ENCODE results near the gene SLC6A12.
"Not testable (repeated sequence)": the region's sequence is repeated elsewhere in the genome, so short reads cannot be mapped to it uniquely, and the experiment has no call there.

The SLC6A12 gene

DNA sequence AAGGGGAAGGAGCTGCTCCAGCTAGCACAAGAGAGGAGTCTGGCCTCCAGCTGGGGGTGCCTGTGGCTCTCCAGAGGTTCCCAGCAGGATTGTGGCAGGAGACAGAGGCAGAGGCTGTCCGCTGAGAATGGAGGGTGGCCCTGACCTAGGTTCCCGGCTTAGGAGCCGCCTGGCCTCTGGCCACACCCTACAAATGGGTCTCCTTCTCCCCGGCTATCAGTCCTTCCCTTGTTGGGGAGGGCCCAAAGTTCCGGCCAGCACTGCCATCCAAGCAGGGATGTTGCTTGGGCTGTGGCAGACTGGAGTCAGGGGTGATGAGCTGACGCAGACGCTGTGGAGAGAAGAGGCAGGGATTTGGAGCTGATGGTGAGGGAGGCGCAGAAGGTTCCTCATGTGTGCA lies 23.1 kb downstream of the SLC6A12 start:
- peaks cover 23% of the 10 kb centered on the region for H3K27me3 Mint-ChIP-seq
- H3K36me3 Mint-ChIP-seq, result peaks cover 1% of the 10 kb centered on the region
- no peak for ATAC-seq (ENCODE audit: low read depth)

DNA sequence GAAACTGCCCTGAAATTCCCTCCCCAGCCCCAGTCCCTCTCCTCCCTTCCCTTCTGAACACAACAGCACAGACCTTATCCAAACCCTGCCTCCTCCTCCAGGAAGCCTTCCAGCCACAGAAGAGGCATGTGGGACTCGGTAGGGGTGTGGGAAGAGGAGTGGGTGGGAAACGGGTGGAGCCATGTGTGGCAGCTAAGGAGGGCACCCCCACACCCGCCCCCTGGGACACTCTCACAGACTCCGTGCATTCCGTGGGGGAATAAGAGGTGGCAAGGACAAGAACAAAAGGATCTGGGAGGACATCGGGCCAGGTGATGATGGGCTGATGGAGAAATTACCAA lies 24.4 kb downstream of the SLC6A12 start:
- ATAC-seq (ENCODE audit: low read depth) (no peak), DNase-seq (ENCODE audit: low spot score in 2 of 2) (no peak)
- peaks cover 1% of the 10 kb centered on the region for H3K36me3 Mint-ChIP-seq
- peaks cover 2% of the 10 kb centered on the region for H3K4me1 Mint-ChIP-seq
- no peaks in the 10 kb centered on the region for H3K9me3 Mint-ChIP-seq
- H3K27me3 Mint-ChIP-seq, result peaks cover 23% of the 10 kb centered on the region
- no peak overlapping the region for H3K4me3 Mint-ChIP-seq
- no peak overlapping the region for H3K27ac Mint-ChIP-seq

More for the DNA sequence above, 23.1 kb downstream of the SLC6A12 start:
- no peak for DNase-seq (ENCODE audit: low spot score in 2 of 2)
- no peak overlapping the region for H3K4me3 Mint-ChIP-seq
- H3K4me1 Mint-ChIP-seq, result no peaks in the 10 kb centered on the region
- H3K27ac Mint-ChIP-seq, result no peak overlapping the region
- H3K9me3 Mint-ChIP-seq, result no peaks in the 10 kb centered on the region

DNA sequence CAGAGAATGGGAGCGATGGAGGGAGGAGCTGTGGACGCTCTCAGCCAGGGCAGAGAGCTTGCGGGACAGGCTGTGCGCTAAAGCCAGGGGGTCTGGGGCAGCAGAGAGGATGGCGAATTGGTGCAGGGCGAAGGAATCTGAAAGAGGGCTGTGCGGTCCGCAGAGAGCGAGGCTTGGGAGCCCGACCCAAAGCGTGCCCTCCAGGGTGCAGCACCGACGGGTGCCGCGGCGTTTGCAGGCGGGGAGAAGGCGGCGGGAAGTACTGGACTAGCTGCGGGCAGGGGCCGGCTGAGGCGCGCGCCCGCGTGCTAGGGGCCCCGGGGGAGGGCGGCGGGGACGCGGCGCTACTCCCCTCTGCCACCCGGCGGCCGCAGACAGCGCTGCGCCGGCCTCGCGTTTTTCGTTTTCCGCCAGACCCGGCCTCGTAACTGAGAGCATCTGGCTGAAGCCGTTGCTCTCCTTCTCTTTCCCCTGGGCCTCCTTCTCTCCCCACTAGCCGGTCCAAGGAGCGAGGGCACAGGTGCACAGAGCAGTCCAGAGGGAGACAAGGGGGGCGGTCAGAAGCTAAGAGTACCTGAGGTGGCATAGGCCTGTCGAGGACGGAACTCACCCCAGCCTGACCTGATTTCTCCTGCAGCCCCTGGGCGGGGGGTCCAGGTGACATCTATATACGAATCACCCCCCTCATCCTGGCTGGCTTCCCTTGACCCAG lies 24.9 kb downstream of the SLC6A12 start:
- ATAC-seq (ENCODE audit: low read depth) (peak; percentile 56), DNase-seq (ENCODE audit: low spot score in 2 of 2) (no peak)
- H3K4me3 Mint-ChIP-seq, result peak overlapping the region; percentile 46

DNA sequence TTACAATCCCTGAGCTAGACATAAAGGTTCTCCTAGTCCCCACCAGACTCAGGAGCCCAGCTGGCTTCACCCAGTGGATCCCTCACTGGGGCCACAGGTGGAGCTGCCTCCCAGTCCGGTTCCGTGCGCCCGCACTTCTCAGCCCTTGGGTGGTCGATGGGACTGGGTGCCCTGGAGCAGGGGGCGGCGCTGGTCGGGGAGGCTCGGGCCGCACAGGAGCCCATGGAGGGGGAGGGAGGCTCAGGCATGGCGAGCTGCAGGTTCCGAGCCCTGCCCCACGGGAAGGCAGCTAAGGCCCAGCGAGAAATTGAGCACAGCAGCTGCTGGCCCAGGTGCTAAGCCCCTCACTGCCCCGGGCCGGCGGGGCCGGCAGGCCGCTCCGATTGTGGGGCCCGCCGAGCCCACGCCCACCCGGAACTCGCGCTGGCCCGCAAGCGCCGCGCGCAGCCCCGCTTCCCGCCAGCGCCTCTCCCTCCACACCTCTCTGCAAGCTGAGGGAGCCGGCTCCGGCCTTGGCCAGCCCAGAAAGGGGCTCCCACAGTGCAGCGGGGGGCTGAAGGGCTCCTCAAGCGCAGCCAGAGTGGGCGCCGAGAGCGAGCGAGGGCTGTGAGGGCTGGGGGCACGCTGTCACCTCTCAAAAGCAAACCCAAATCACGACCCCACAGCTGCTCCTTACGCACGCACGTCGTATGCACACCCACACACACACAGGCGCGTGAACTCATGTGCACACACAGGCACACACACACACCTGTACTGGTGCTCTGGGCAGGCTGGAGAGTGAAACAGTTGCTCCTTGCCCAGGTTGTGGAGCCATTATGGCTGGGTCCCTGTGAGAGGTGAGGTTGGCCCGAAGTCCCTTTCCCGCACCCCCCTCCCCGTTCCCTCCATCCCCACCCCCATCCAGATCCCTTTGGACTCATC lies 25.7 kb downstream of the SLC6A12 start:
- H3K4me3 Mint-ChIP-seq, result peak overlapping the region; percentile 46
- DNase-seq (ENCODE audit: low spot score in 2 of 2); H3K27ac Mint-ChIP-seq; ATAC-seq (ENCODE audit: low read depth); H3K36me3 Mint-ChIP-seq; H3K4me1 Mint-ChIP-seq; H3K9me3 Mint-ChIP-seq: not testable (repeated sequence)
- peaks cover 23% of the 10 kb centered on the region for H3K27me3 Mint-ChIP-seq

More for the DNA sequence above, 24.9 kb downstream of the SLC6A12 start:
- H3K9me3 Mint-ChIP-seq, result no peaks in the 10 kb centered on the region
- peaks cover 22% of the 10 kb centered on the region for H3K27me3 Mint-ChIP-seq
- H3K27ac Mint-ChIP-seq, result no peak overlapping the region
- H3K4me1 Mint-ChIP-seq, result peaks cover 2% of the 10 kb centered on the region
- H3K36me3 Mint-ChIP-seq, result peaks cover 1% of the 10 kb centered on the region

DNA sequence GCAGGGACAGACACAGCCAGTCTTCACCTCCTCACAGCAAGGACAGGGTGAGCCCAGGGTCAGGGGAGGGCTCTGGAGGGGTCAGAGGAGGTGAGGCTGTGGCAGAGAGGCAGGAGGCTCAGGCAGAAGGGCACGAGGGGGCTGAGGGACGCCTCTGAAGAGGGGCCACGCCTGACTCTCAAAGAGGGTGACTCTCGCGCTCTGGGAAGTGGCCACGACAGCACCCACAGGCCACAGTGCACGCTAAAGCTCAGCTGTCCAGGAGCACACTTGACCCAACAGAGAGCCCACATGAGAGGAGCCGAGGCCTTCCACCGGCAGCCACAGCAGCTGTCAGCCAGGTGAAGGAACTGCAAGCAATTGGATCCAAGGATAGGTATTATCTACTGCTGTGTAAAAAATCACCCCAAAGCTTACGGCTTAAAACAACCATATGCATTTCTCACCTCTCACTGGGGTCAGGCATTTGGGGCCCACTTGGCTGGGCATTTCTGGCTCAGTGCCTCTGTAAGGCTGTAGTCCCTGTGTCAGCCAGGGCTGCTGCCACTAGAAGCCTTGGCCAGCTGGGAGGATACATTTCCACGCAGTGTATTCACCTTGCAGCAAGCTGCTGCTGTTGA lies 27.8 kb downstream of the SLC6A12 start:
- peaks cover 15% of the 10 kb centered on the region for H3K27me3 Mint-ChIP-seq
- no peak overlapping the region for H3K4me3 Mint-ChIP-seq
- no peak for ATAC-seq (ENCODE audit: low read depth)
- H3K27ac Mint-ChIP-seq, result no peak overlapping the region
- DNase-seq (ENCODE audit: low spot score in 2 of 2), result no peak
- H3K9me3 Mint-ChIP-seq, result no peaks in the 10 kb centered on the region
- peaks cover 2% of the 10 kb centered on the region for H3K4me1 Mint-ChIP-seq
- peaks cover 1% of the 10 kb centered on the region for H3K36me3 Mint-ChIP-seq

DNA sequence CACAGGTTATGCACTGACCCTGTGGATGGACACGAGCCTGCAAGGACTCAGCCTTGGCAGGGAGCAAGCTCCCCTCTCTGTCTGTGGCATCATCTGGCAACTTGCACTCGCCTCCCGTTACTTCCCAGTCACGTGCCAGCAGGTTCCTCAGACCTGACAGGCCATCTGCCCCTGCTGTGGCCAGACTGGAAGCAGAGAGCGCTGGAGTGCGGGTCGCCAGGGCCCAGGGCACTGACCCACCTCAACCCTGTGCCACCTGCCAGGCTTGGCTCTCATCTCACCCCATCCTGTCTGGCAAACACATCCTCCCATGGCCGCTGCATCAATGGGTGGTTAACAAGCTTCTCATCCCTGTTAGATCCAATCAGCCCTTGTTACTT lies 28.4 kb downstream of the SLC6A12 start:
- no peak for DNase-seq (ENCODE audit: low spot score in 2 of 2)
- H3K27me3 Mint-ChIP-seq, result peaks cover 15% of the 10 kb centered on the region
- H3K4me3 Mint-ChIP-seq, result no peak overlapping the region
- no peak for ATAC-seq (ENCODE audit: low read depth)
- H3K9me3 Mint-ChIP-seq, result no peaks in the 10 kb centered on the region
- H3K27ac Mint-ChIP-seq, result no peak overlapping the region
- H3K4me1 Mint-ChIP-seq, result peaks cover 2% of the 10 kb centered on the region
- H3K36me3 Mint-ChIP-seq, result peaks cover 1% of the 10 kb centered on the region

DNA sequence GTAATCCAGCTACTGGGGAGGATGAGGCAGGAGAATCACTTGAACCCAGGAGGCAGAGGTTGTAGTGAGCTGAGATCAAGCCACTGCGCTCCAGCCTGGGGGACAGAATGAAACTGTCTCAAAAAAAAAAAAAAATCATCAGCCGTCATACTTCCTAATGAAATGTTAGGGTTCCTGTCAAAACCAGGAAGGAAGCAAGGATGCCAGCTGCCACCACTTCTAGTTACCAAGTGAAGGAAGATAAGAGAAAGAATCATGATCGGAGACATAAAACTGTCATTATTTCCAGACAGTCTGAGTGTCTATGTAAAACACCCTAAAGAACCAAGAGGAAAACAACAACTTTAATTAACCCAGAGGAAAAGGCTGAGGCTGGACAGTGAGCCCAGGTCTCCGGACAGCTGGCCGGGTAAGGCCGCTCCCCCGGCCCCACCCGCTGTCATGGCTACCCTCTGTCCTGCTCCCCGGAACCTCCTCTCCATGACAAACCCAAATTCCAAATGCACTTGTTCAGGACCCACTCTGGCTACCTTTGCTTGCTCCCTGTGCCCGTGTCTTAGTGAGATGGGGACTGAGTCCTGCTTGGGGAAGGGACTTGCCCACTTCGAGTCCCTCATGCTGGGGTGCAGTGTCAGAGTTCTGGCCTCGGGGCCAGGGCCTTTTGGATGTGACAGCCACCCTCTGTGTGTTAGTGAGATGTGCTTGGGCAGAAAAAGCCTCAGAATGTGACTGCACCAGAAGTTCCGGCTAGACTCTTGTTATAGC lies 29.0 kb downstream of the SLC6A12 start:
- no peaks in the 10 kb centered on the region for H3K9me3 Mint-ChIP-seq
- peaks cover 1% of the 10 kb centered on the region for H3K36me3 Mint-ChIP-seq
- H3K4me3 Mint-ChIP-seq, result no peak overlapping the region
- DNase-seq (ENCODE audit: low spot score in 2 of 2) (no peak), ATAC-seq (ENCODE audit: low read depth) (no peak)
- H3K27ac Mint-ChIP-seq, result no peak overlapping the region
- peaks cover 15% of the 10 kb centered on the region for H3K27me3 Mint-ChIP-seq
- H3K4me1 Mint-ChIP-seq, result peaks cover 3% of the 10 kb centered on the region

DNA sequence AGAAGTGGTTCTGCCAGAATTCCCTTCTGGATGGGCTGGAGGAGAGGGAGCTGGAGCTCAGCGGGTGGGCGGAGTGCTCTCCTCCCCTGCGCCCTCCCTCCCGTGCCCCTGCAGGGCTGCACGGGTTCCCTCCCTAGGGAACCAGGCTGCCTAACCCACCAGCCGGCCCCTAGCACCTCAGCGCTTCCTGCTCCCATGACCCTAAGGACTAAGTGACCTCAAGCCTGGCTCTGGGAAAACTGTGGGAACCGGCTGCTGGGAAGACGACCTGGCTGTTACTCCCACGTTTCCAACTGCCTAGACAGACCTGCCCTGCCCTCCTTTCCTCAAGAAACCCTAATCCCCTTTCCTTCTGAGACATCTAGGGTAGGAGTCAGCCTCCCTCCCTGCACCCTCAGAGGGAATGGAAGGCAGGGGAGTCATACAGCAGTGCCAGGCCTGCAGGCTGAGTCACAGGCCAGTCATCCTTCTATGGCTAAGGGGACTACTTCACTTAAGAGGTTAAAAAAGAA lies 31.5 kb downstream of the SLC6A12 start:
- no peak for DNase-seq (ENCODE audit: low spot score in 2 of 2)
- no peak for ATAC-seq (ENCODE audit: low read depth)
- Mint-ChIP-seq H3K27me3 (peaks cover 15% of the 10 kb centered on the region), H3K4me1 (peaks cover 5% of the 10 kb centered on the region), H3K9me3 (no peaks in the 10 kb centered on the region), H3K36me3 (no peaks in the 10 kb centered on the region), H3K27ac (no peak overlapping the region), H3K4me3 (no peak overlapping the region)

DNA sequence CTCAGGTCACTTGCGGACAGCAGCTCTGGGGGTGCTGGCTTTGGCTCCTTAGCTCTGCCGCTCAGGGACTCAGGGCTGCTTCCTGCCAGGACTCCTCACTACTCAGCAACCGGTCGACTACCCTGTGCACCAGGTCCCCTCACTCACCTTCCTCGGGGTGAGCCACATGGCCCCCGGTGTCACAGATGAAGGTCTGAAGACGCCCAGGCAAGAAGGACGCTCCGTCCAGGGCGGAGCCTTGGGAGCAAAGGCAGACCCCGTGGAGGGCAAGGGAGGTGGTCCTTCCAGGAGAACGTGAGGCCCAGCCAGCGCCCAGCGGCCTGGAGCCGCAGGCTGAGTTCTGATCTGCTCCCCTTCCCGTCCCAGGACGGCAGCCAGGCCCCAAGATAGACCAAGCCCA lies 32.0 kb downstream of the SLC6A12 start:
- H3K36me3 Mint-ChIP-seq, result no peaks in the 10 kb centered on the region
- ATAC-seq (ENCODE audit: low read depth) (no peak), DNase-seq (ENCODE audit: low spot score in 2 of 2) (no peak)
- H3K27me3 Mint-ChIP-seq, result peaks cover 15% of the 10 kb centered on the region
- no peak overlapping the region for H3K4me3 Mint-ChIP-seq
- H3K9me3 Mint-ChIP-seq, result no peaks in the 10 kb centered on the region
- H3K4me1 Mint-ChIP-seq, result peaks cover 5% of the 10 kb centered on the region
- H3K27ac Mint-ChIP-seq, result no peak overlapping the region

DNA sequence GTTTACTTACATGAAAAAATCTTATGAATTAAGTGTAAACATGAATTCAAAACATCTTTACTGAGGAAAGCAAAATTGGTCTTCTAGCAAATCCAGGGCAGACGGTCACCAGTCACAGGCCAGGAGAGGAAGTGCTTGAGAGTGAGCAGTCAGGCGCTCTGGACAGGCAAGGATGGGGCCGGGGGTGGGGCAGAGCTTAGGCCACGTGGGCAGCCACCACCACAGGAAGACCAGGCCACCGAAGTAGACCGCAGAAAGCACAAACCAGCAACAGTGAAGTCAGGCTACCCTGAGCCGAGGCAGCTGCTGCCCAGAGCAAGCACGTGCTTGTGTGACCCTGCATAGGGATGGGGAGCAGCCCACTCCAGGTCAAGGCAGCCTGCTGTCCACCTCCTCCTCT lies 33.5 kb downstream of the SLC6A12 start:
- Mint-ChIP-seq H3K36me3 (no peaks in the 10 kb centered on the region), H3K27me3 (peaks cover 18% of the 10 kb centered on the region), H3K4me3 (no peak overlapping the region), H3K27ac (no peak overlapping the region), H3K9me3 (no peaks in the 10 kb centered on the region), H3K4me1 (peaks cover 5% of the 10 kb centered on the region)
- no peak for ATAC-seq (ENCODE audit: low read depth)
- DNase-seq (ENCODE audit: low spot score in 2 of 2), result no peak

DNA sequence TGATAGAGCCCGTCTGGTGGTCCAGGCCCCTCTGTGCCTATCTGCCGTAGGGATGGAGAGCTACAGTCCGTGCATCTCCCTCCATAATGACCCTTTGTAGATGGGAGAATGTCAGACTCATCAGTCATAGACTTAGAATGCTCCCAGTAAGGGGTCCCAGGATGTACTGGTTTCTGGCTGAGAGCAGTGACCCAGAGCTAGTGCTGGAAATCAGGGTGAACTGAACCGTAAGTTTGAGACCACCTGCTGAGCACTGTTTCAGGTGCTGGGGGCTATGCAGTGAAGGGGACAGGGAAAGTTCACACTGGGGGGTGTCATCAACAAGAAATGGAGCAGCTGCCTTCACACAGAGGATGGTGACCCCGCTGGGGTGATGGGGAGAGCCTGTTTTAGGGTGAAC lies 34.1 kb downstream of the SLC6A12 start:
- DNase-seq (ENCODE audit: low spot score in 2 of 2), result no peak
- peaks cover 4% of the 10 kb centered on the region for H3K4me1 Mint-ChIP-seq
- peaks cover 2% of the 10 kb centered on the region for H3K36me3 Mint-ChIP-seq
- no peak overlapping the region for H3K27ac Mint-ChIP-seq
- H3K9me3 Mint-ChIP-seq, result no peaks in the 10 kb centered on the region
- ATAC-seq (ENCODE audit: low read depth), result no peak
- H3K27me3 Mint-ChIP-seq, result peaks cover 21% of the 10 kb centered on the region
- no peak overlapping the region for H3K4me3 Mint-ChIP-seq

DNA sequence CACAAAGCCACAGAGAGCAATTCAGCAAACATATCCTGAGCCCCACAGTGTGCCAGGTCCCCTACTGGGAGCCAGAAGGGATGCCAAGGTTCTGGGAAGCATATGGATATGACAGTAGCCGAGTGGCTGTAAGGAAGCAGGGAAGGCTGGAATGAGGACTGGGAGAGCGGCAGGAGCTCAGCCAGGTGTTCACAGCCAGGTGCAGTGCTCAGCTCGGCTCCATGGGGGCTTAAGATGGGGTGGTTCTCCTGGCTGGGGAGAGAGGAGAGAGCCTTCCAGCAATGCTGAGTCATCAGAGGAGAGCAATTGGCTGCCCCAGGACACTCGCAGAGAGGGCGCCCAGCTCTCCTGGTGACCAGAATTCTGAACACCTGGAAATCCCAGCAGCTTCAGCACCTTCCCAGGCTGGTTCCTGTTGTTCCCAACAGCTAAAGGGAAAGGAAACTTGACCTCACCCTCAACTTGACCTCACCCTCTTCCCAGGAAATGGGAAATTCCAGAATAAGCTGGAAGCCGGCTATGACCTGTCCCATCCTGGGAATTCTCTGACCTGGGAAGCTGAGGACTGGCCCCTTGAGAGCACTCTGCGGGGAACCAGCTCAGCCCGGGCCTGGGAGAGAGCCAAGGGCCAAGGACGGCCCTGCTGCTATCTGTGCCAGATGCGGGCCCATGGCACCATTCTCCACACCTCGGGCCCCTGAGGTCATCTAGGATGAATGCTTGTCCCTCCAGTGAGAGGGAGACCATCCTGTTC lies 34.6 kb downstream of the SLC6A12 start:
- Mint-ChIP-seq H3K27me3 (peaks cover 19% of the 10 kb centered on the region), H3K9me3 (no peaks in the 10 kb centered on the region), H3K4me1 (peaks cover 3% of the 10 kb centered on the region), H3K4me3 (no peak overlapping the region), H3K36me3 (peaks cover 2% of the 10 kb centered on the region), H3K27ac (no peak overlapping the region)
- ATAC-seq (ENCODE audit: low read depth) (no peak), DNase-seq (ENCODE audit: low spot score in 2 of 2) (no peak)

DNA sequence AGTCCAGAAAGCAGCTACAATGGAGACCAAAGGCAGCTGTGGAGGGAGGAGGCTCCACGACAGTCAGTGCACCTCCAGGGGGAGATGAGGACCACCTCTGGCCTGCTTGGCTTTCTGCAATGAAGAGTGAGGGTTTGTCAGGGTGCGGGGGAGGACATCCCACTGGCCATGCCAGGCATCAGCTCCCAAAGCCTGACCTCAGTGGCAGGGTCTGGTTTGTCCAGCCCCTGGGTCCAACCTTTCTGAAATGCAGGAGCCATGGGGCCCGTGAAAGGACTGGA lies 35.2 kb downstream of the SLC6A12 start:
- ATAC-seq (ENCODE audit: low read depth), result no peak
- Mint-ChIP-seq H3K27me3 (peaks cover 19% of the 10 kb centered on the region), H3K4me3 (no peak overlapping the region), H3K9me3 (no peaks in the 10 kb centered on the region), H3K27ac (no peak overlapping the region), H3K4me1 (peaks cover 3% of the 10 kb centered on the region), H3K36me3 (peaks cover 2% of the 10 kb centered on the region)
- no peak for DNase-seq (ENCODE audit: low spot score in 2 of 2)
